Prostate gland (tissue), 2 donors: ENCODE measurements around the gene TSPAN11.

Experiments used
- CTCF ChIP-seq, 4 experiments: fragments of 200-600 bp in 2 of 4; fragments of 450-650 bp in 2 of 4; sonication (generic) in 2 of 4; IDR thresholded peaks; 1 replicate in 3 of 4; 2 replicates in 1 of 4; pipeline ENCODE4 v1.5.1; 2016 to 2019; ENCODE audit warnings: antibody characterized with exemption in 4 of 4, mild to moderate bottlenecking in 2 of 4, moderate library complexity in 2 of 4
- POLR2A ChIP-seq: fragments of 450-650 bp; IDR thresholded peaks from one replicate; pipeline ENCODE4 v1.6.1; 2016; ENCODE audit warnings: antibody characterized with exemption, mild to moderate bottlenecking

- TF ChIP-seq CTCF (IDR thresholded peaks at IDR 0.05), result no peak
- no peak for TF ChIP-seq POLR2A
Observed at GRCh38 chr12:31019976-31020375, 93.4 kb downstream of the TSPAN11 start.
